K562 (cell line): ENCODE data around the gene IZUMO4.

ENCODE experiments used
- POLR2A ChIP-seq: fragments of 450-650 bp; conservative IDR thresholded peaks from 2 replicates; pipeline ENCODE4 v1.6.1; 2016
- TF ChIP-seq, protein P1 (sequence below), 2 experiments: fragments of 200-800 bp in 1 of 2; sonication (Bioruptor generic) in 1 of 2; sonication (generic) in 1 of 2; formaldehyde crosslinking in 1 of 2; IDR thresholded peaks in 1 of 2; conservative IDR thresholded peaks in 1 of 2; 2 replicates each; pipeline versions ENCODE4 v1.5.0 to v1.6.1; 2016 to 2020; ENCODE audit warnings: missing compliant biosample characterization in 1 of 2, missing genetic modification characterization in 1 of 2, missing genetic modification reagents in 1 of 2
- TF ChIP-seq, protein P2 (sequence below): fragments of 450-650 bp; IDR thresholded peaks from 2 replicates; pipeline ENCODE4 v1.6.1; 2017; ENCODE audit warnings: antibody characterized with exemption

DNA sequence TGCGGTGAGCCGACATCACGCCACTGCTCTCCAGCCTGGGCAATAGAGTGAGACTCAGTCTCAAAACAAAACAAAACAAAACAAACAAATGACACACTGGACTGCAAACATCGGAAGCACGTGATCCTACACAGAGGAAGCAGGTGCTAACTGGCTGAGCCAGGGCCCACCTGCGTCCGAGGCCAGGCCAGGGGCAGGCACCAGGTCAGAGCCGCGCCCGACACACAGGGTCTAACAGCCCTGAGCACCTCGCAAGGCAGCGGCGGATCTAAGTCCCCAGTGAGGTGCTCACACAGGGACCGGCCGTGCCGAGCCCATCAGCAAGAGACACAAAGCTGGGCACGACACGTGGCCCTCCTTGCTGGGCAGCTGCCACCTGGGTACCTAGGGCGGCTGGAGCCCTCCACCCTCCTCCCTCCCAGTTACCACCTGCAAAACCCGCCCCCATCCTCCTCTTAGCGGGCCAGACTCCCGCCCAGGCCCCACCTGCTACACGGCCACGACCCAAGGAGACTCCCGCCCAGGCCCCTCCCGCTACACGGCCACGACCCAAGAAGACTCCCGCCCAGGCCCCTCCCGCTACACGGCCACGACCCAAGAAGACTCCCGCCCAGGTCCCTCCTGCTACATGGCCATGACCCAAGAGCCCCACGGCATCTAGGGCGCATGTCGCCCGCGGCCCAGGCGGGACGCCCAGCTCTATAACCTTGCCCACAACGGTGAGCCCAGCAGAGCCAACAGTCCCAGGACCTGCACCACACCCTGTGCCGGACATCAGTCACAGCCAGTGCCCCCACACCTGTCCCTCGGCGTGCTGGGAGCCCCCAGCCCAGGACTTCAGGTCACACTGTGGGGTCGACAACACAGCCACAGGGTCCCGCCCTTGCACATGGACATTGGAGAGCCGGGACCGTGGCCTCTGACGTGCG, 39.0 kb downstream of the IZUMO4 start:
- TF ChIP-seq, protein P1, sequence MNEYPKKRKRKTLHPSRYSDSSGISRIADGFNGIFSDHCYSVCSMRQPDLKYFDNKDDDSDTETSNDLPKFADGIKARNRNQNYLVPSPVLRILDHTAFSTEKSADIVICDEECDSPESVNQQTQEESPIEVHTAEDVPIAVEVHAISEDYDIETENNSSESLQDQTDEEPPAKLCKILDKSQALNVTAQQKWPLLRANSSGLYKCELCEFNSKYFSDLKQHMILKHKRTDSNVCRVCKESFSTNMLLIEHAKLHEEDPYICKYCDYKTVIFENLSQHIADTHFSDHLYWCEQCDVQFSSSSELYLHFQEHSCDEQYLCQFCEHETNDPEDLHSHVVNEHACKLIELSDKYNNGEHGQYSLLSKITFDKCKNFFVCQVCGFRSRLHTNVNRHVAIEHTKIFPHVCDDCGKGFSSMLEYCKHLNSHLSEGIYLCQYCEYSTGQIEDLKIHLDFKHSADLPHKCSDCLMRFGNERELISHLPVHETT (CRISPR knock-in tag; conservative IDR thresholded peaks at IDR 0.05 in 1 of 2, IDR thresholded peaks at IDR 0.05 in 1 of 2): no peak
- no peak for TF ChIP-seq POLR2A
- TF ChIP-seq, protein P2, sequence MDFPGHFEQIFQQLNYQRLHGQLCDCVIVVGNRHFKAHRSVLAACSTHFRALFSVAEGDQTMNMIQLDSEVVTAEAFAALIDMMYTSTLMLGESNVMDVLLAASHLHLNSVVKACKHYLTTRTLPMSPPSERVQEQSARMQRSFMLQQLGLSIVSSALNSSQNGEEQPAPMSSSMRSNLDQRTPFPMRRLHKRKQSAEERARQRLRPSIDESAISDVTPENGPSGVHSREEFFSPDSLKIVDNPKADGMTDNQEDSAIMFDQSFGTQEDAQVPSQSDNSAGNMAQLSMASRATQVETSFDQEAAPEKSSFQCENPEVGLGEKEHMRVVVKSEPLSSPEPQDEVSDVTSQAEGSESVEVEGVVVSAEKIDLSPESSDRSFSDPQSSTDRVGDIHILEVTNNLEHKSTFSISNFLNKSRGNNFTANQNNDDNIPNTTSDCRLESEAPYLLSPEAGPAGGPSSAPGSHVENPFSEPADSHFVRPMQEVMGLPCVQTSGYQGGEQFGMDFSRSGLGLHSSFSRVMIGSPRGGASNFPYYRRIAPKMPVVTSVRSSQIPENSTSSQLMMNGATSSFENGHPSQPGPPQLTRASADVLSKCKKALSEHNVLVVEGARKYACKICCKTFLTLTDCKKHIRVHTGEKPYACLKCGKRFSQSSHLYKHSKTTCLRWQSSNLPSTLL: no peak
